Upper lobe of left lung (tissue), 4 donors: Measurements from ENCODE around the gene ARMH4.

Experiments
- CTCF ChIP-seq, 6 experiments: fragments of 450-650 bp in 4 of 6; fragments of 200-600 bp in 2 of 6; sonication (generic) in 2 of 6; IDR thresholded peaks; one replicate each; pipeline ENCODE4 v1.5.1; 2016 to 2019; ENCODE audit warnings: antibody characterized with exemption in 6 of 6
- POLR2AphosphoS5 ChIP-seq, 2 donors: sonication (generic); formaldehyde crosslinking; IDR thresholded peaks; one replicate each; pipeline ENCODE4 v1.5.1; 2017; ENCODE audit warnings: antibody characterized with exemption in 2 of 2

- TF ChIP-seq CTCF (IDR thresholded peaks at IDR 0.05) (no peak), POLR2AphosphoS5 (IDR thresholded peaks at IDR 0.05) (no peak)
These were observed 90.4 kb downstream of the ARMH4 start for GRCh38 chr14:58061581-58061980.
